ENCODE results near the gene PDZD2.

- TF ChIP-seq, protein P1, sequence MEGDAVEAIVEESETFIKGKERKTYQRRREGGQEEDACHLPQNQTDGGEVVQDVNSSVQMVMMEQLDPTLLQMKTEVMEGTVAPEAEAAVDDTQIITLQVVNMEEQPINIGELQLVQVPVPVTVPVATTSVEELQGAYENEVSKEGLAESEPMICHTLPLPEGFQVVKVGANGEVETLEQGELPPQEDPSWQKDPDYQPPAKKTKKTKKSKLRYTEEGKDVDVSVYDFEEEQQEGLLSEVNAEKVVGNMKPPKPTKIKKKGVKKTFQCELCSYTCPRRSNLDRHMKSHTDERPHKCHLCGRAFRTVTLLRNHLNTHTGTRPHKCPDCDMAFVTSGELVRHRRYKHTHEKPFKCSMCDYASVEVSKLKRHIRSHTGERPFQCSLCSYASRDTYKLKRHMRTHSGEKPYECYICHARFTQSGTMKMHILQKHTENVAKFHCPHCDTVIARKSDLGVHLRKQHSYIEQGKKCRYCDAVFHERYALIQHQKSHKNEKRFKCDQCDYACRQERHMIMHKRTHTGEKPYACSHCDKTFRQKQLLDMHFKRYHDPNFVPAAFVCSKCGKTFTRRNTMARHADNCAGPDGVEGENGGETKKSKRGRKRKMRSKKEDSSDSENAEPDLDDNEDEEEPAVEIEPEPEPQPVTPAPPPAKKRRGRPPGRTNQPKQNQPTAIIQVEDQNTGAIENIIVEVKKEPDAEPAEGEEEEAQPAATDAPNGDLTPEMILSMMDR (IDR thresholded peaks at IDR 0.05; ENCODE audit: low read depth, low read length), result no peak
- TF ChIP-seq EZH2phosphoT487 (IDR thresholded peaks at IDR 0.05; ENCODE audit: low read depth), result no peak
These were observed 92.9 kb downstream of the PDZD2 start for GRCh38 chr5:31731710-31732301.

Data from OCI-LY3 (cell line).